Retinal pigment epithelial cell (primary cell): ENCODE results near the gene SLC35A1.

Source experiments
- DNase-seq: peaks from one replicate; pipeline ENCODE4 v3.0.0-alpha.2; 2010; ENCODE audit warnings: low read depth
- H3K4me3 ChIP-seq: 2 replicates; pipeline ENCODE4 v1.5.1; 2011; ENCODE audit warnings: mild to moderate bottlenecking, low read length, control low read depth, moderate library complexity
- CTCF ChIP-seq: conservative IDR thresholded peaks from 2 replicates; pipeline ENCODE4 v1.5.1; 2011; ENCODE audit warnings: low read depth, low read length, control low read depth, inconsistent platforms

The SLC35A1 gene

GRCh38 chr6:87543696-87544473, 71.1 kb downstream of the SLC35A1 start:
- TF ChIP-seq CTCF = no peak
- H3K4me3 ChIP-seq = no peak overlapping the region
- no peak for DNase-seq

GRCh38 chr6:87544474-87544735, 71.6 kb downstream of the SLC35A1 start:
- DNase-seq = no peak
- H3K4me3 ChIP-seq = no peak overlapping the region
- no peak for TF ChIP-seq CTCF

GRCh38 chr6:87551799-87552198, 79.0 kb downstream of the SLC35A1 start:
- no peak for DNase-seq
- no peak overlapping the region for H3K4me3 ChIP-seq
- TF ChIP-seq CTCF = no peak

GRCh38 chr6:87553159-87553765, 80.5 kb downstream of the SLC35A1 start:
- no peak for TF ChIP-seq CTCF
- H3K4me3 ChIP-seq = no peak overlapping the region
- no peak for DNase-seq

- TF ChIP-seq CTCF = no peak
- DNase-seq = no peak
These were observed 82.7 kb downstream of the SLC35A1 start for GRCh38 chr6:87555506-87555905.

GRCh38 chr6:87558446-87558845, 85.7 kb downstream of the SLC35A1 start:
- H3K4me3 ChIP-seq = no peak overlapping the region
- no peak for TF ChIP-seq CTCF
- no peak for DNase-seq

More at GRCh38 chr6:87555506-87555905, 82.7 kb downstream of the SLC35A1 start:
- H3K4me3 ChIP-seq = no peak overlapping the region

GRCh38 chr6:87561017-87561416, 88.2 kb downstream of the SLC35A1 start:
- no peak overlapping the region for H3K4me3 ChIP-seq
- TF ChIP-seq CTCF = no peak
- DNase-seq = no peak
